ENCODE data around the gene FAM20A.
"Not testable (repeated sequence)": the region's sequence is repeated elsewhere in the genome, so short reads cannot be mapped to it uniquely, and the experiment has no call there.

Gene FAM20A

DNA sequence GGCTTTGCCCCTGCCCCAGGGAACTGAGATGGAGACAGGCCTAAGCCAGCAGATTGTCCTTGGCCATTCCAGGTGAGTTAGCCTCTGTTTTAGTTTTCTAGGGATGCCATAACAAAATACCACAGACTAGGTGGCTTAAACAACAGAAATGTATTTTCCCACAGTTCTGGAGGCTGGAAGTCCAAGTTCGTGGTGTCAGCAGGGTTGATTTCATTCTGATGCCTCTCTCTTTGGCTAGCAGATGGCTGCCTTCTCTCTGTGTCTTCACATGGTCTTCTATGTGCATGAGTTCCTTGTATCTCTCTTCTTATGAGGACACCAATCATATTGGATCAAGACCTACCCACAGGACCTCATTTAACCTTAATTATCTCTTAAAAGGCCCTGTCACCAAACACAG is 12.8 kb downstream of the FAM20A start:
- DNase-seq (ENCODE audit: low spot score) = no peak

DNA sequence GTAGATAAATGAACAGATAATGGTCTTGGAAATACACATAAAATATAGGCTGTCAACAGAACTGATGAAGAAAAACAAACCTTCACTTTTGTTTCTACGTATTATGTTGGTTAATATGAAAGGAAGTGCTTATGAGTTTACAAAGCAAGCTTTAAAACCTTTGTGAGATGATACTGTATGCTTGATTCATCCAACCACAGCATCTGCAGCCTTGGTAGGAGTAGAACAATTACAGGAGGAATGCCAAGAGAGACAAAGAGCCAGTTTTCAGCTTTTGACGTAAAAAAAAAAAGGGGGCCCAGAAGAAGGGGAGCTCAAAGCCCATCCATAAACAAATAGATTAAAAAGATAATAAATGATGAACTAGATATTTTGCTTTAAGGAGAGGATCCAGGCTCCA is 13.3 kb downstream of the FAM20A start:
- no peak for DNase-seq (ENCODE audit: low spot score)

DNA sequence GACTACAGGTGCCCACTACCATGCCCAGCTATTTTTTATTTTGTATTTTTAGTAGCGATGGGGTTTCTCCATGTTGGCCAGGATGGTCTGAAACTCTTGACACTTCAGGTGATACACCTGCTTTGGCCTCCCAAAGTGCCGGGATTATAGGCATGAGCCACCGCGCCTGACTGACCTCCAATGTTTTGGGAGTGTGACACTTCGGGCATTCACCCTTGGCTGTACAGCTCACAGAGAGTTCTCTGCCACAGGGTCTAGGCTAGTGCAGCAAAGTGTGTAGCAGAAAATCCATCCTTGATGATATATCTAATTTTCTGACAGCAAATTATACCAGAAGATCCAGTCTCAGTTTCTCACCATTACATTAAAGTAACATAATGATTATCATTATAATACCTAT is 14.1 kb downstream of the FAM20A start:
- DNase-seq (ENCODE audit: low spot score) = no peak

DNA sequence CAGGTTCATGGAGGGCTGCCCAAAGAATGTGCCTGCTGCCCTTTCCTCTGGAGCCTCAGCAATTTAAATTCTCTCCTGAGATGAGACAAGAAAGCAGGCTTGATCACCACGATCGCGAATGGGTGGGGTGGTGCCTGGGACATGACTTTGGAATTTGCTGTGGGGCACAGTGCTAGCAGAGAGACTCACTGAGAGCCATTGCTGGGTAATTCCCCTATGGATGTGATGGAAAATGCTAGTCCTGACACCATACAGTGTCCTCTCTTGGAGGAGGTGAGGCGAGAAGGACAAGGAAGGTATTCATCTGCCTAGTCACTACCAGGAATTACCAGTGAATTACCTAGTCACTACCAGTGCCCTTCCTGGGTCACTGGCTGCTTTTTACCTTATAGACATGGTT is 15.5 kb downstream of the FAM20A start:
- DNase-seq (ENCODE audit: low spot score) = no peak

DNA sequence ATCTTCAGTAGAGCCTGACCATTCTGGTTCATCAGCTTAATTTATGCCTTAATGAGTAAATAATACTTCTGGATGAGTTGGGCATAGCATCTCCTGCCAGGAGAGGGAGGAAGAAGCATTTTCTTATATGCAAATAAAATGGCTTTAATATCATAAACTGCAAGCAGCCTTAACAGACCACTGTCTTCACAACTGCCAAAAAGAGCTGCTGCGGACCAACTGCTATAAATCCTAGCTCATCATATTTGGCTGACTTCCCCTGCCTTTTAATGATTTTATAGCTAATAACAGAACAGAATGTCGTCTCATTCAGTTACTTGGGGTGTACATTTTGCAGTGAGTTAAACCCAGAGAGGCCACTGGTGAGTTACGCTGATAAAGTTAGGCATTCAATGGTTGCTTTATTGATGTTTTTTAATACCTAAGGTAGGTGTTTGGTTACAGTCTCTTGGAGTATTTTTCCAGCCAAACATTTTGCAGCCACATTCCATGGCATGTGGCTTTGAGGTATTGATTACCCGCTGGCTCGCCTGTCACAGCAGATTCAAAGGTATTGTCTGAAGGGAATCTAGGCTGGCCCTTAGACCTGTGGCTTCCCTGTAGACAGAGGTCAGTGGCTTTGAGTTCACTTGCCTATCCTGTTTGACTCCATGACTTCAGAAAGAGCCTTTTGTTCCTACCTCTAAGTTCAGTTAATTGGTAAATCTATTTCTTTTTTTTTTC is 16.4 kb downstream of the FAM20A start:
- no peak for DNase-seq (ENCODE audit: low spot score)

DNA sequence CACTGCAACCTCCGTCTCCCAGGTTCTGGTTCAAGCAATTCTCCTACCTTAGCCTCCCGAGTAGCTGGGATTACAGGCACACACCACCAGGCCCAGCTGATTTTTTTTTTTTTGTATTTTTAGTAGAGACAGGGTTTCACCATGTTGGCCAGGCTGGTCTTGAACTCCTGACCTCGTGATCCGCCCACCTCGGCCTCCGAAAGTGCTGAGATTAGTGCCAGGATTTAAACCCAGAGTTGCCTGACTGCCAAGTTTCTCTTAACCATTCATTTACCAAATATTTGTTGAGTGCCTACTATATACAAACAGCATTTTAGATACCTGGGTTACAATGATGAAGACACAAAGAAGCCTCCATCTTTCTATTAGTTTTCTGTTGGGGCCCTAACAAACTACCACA is 18.3 kb downstream of the FAM20A start:
- DNase-seq (ENCODE audit: low spot score) = not testable (repeated sequence)

DNA sequence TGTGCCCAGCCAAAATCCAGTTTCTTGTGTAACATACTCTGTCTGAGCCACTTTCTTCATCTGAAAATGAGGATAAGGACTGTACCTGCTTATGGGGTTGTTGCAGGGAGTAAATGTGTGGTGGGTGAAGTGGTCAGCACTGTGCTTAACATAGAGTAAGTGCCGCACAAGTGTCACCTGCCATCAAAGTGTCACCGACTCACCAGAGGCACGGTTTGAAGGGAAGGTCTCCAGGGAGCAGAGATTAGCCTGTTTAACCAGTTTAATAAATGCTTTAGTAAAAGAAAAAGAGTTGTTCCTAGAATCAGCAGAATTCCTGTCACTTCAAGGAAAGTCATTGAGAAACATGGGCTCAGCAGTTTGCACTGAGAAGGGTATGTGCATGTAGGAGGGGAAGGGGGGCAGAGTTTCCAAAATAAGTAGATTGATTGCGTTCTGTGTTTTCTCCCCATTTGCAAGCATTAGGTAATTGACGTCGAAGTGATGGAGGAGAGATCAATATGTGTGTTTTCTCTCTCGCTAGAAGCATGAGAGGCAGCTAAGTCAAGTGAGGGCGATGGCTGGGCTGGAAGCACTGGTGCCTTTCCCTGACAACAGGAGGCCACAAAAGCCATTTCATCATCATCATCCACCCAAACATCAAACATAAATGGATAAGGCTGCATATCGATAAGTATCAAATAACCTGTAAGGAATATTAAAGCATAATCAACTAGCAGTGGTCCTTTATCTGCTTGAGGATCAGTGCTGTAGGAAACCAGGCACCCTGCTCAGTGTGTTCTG is 19.1 kb downstream of the FAM20A start:
- no peak for DNase-seq (ENCODE audit: low spot score)

DNA sequence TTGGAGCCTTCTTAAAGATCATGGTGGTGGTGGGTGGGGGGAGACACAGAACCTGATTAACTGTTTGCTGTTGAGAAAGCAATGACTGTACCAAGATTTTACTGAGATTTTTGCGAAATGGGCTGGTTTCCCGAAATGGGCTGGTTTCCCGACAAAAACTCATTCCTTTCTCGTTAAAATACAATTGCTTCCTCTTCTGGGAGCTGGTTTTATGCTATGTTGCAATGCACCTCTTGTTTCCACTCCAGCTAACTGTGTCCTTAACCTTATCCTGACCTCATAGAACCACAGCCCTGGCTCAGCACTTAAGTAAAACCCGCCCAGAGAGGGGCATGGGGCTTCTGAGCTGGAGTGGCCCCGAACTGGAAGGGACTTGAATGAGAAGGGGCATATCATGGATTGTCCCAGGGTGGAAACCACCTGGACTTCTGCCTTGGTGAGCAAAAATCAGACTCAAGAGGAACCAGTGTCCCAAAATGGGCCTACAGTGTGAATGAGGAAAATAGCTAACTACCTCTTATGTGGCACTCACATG is 20.9 kb downstream of the FAM20A start:
- DNase-seq (ENCODE audit: low spot score) = no peak

DNA sequence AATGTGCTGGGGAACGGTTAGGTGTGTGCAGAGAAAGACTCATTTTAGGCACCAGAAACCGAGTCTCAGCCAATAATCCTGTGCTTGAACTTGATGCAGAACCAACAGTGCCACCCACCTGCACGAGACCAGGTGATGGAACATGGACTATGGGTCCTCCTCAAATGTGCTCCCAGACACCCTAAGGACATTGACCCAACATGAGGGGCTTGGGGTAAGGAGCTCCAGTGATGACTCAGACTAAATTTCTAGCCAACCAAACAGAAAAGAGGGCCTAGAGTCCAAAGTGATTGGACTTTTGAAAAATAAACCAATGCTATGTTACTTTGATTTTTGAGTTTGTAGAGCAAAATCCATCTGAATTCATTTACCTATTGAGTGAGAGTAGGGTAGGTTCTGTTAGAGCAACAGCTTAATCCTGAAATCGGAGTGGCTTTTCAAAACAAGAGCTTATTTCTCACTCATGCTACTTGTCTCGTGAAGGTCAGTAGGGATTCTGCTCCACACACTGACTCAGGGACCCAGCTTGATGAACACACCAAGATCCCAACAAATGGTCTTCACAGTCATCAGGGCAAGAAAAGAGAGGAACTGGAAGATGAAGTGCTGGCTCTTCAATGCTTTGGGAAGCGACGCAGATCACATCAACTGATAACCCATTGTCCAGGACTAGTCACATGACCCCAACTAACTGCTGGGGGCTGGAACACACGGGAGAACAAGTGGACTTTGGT is 21.8 kb downstream of the FAM20A start:
- DNase-seq (ENCODE audit: low spot score) = no peak

DNA sequence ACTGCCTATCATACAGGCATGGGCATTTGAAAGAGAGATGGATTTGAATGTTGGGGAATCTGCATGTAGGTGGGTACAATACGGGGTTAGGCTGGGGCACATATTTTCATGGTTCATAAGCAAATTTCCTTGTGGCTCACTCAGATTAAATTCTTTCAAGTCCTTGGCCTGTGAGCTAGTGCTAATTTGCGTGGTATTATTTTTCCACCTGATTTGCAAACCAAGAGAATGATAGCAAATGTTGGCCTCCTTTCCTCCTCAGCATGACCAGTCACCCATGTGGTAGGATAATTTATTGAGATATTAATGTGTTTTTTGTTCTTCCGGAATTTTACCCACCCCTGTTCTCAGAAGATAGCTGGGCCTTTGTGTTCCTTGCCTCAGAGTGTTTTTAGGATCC is 22.9 kb downstream of the FAM20A start:
- DNase-seq (ENCODE audit: low spot score) = no peak

DNA sequence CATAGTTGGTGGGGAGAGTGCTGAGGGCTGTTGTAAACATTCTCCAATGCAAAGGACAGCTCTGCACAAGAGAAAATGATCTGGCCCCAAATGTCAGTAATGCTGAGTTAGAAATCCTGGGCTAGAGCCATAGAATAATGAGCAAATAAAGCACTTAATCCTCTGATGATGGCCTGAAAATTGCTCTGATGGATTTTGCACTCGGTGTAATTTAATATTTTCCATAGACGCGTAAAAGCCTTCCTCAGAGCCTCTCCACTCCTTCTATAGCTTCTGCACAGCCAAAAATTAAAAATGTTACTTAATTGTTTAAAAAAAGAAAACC is 23.7 kb downstream of the FAM20A start:
- no peak for DNase-seq (ENCODE audit: low spot score)

DNA sequence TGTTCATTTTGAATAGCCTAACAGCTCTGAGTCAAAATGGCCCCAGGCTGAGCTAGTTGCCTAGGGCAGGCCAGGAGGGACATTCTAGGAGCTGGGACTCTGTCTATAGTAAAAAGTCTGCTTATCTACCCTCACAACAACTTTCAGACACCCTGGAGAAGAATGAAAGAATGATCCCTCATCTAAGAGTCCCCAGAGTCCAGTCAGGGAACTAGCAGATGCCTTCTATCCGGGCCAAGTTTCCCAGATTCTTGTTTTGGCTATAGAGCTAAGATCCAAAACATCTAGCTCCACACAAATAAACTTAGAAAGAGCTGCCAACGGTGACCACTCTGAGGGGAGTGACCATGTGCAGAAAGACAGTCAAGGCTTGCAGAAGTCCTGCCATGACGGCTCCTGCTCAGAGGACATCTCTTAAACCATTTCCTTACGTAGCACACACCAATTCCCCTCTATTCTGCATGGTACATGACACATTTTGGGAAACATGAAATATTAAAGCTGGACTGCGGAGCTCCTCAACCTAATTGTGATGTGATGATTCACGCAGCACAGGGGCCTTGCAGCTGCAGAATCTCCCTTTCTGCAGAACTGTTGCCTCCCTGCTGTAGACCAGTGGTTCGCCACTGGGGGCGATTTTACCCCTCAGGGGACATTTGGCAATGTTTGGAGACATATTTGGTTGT is 24.2 kb downstream of the FAM20A start:
- no peak for DNase-seq (ENCODE audit: low spot score)

DNA sequence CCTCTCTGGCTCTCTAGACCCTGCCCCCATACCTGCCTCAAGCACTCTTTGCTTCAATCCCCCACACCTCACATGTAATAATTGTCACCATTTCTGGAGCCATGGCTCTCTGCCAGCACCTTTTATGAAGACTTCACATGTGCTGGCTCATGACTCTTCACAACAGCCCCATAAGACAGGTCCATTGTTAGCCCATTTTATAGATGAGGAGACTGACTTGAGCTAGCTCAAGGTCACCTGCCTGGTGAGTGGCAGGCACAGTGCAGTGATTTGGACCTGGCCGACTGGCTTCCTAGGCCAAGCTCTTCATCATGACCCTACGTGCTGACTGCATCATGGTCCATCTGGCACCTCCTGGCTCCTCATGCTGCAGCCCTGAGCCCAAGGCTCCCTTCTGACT is 25.0 kb downstream of the FAM20A start:
- DNase-seq (ENCODE audit: low spot score) = no peak

DNA sequence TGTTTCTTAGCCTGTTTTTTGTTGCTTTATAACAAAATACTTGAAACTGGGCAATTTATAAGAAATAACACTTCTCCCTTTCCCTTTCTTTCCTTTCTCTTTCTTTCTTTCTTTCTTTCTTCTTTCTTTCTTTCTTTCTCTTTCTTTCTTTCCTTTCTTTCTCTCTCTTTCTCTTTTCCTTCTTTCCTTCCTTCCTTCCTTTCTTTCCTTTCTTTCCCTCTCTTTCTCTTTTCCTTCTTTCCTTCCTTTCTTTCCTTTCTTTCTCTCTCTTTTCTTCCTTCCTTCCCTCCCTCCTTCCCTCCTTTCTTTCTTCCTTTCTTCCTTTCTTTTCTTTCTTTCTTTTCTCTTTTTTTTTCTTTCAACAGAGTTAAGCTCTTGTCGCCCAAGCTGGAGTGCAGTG is 27.8 kb downstream of the FAM20A start:
- DNase-seq (ENCODE audit: low spot score) = no peak

DNA sequence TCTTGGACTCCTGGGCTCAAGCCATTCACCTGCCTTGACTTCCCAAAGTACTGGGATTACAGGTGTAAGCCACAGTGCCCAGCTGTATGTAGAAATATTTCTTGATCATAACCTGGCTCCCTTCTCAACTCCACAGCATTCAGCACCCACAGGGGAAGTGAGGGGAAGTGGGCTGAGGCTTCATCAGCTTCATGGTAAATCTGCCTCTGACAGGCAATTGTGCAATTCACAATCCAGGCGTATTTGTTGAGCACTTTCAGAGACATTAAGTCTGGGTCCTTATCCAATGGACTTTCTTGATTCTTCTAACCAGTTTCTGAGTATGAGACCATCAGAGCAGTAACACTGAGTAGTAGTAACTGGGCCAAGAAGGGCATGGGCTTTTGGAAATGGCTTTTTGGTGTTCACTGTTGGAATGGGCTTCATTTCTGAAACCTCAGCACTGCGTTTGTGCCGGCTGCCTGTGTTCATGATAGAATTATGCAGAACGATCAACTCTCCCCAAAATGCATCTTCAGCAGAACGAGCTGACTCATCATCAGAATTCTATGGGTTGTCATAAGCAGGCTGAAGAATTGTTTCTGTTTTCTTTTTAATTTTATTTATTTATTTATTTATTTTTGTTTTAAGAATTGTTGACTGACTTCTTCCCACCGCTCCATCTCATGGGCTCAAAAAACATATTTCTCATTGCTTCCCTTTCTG is 28.9 kb downstream of the FAM20A start:
- no peak for DNase-seq (ENCODE audit: low spot score)

DNA sequence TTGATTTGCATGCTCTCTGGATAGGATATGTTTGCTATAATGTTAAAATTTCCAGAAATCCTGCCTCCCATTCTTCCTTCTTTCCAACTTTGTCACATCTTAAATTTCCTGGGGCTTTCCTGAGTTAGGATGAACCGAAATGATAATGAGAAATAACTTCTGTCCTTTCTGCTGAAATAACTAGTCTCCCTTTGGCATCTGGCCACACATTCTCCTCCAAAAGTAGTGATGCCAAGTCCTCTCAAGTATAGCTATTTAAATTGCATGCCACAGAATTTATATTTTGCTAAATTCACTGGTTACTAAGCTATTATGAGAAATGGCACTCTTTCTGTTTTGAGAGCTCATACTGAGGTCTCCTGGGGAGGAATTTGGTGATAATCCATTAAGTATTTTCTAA is 30.6 kb downstream of the FAM20A start:
- no peak for DNase-seq (ENCODE audit: low spot score)

DNA sequence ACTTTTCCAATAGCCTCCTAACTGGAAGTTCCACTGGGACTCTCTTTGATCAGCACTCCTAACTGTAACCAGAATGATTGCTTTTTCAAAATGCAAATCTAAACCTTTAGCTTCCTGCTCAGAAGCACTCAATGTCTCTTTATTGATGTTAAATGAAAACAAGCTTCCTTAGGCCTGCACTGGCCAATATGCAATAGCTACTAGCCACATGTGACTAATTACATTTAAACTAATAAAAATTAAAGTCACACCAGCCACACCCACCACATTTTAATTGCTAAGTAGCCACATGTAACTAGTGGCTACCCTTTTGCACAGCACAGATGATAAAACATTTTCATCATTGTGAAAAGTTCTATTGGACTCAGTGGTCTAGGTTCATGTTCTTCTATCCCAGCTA is 31.8 kb downstream of the FAM20A start:
- no peak for DNase-seq (ENCODE audit: low spot score)

DNA sequence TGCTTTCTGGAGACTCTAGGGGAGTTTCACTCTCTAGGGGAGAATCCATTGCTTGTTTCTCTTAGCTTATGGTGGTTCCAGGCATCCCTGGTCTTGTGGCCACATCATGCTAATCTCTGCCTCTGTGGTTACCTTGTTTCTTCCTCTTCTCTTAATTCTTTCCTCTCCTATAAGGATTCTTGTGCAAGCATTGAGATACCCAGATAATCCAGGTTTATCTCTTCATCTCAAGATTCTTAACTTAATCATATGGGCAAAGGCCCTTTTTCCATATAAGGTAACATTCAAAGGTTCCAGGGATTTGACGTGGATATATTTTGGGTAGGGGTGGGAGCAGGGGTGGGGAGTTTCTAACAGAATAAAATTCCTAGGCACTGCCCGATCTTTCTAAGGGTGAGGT is 32.6 kb downstream of the FAM20A start:
- DNase-seq (ENCODE audit: low spot score) = no peak

DNA sequence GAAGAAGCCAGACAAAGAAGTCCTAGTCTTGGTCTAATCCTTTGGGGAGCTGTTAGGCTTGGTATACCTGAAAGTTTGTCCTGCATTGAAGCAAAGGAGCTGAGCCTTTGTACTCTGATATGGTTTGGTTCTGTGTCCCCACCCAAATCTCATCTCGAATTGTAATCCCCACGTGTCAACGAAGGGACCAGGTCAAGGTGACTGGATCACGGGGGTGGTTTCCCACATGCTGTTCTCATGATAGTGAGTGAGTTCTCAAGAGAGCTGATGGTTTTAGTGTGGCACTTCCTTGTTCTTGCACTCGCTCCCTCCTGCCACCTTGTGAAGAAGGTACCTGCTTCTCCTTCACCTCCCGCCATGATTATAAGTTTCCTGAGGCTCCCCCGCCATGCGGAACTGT is 33.6 kb downstream of the FAM20A start:
- no peak for DNase-seq (ENCODE audit: low spot score)

DNA sequence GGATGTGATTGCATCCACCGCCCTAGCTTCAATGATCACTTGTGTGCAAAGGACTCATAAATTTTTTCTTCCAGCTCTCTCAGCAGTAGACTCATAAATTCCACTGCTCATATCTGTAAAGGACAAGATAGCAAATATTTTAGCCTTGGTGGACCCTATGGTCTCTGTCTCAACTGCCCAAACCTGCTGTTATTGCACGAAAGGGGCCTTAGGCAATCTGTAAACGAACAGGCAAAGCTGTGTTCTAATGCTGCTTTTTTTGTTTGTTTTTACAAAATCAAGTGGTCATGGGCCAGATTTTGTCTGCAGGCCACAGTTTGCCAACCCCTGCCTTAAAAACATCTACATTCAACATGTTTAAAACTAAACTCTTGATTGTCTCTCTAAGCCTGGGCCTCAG is 34.1 kb downstream of the FAM20A start:
- DNase-seq (ENCODE audit: low spot score) = no peak

DNA sequence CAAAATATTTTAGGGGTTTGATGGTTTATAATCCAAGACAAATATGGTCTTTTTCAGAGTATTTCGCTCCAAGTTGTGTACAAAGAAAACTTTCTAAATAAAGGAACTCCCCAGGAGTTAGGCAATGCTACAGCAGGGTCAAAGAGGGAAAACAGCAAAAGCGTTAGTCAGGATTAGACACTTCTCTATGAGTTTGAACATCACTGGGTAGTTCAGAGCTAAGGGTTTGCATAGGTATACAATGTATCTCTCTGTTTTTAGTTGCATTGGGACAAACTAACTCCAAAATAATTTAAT is 34.8 kb downstream of the FAM20A start:
- no peak for DNase-seq (ENCODE audit: low spot score)
